ENCODE data around the gene DOC2B.

- TF ChIP-seq CTCF (IDR thresholded peaks at IDR 0.05) (no peak), POLR2A (IDR thresholded peaks at IDR 0.05) (no peak)
Observed at GRCh38 chr17:197352-197751, 15.9 kb upstream of the DOC2B start.

Data from right lobe of liver (tissue), 4 donors.